CD4-positive, alpha-beta T cell treated with Interleukin-17A for 1 hour (primary cell): ENCODE measurements around the gene LUC7L3.
"Not testable (repeated sequence)": the region's sequence is repeated elsewhere in the genome, so short reads cannot be mapped to it uniquely, and the experiment has no call there.

Source experiments
- DNase-seq: peaks from one replicate; pipeline ENCODE4 v3.0.0-alpha.2; 2020

LUC7L3 gene

DNA sequence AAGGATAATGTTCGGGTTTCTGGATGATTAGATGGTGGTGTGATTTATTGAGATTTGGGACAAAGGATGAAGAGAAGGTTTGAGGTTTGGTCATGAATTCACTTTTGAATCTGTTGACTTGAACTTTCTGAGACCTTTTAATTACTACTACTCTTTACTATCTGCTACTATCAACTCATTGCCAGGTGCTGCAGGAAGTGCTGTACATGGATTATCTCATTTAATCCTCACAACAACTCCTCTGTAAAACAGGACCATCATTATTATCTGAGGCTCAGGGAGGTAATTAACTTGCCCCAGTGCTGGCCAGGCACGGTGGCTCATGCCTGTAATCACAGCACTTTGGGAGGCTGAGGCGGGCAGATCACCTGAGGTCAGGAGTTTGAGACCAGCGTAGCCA lies 8.8 kb upstream of the LUC7L3 start:
- no peak for DNase-seq

DNA sequence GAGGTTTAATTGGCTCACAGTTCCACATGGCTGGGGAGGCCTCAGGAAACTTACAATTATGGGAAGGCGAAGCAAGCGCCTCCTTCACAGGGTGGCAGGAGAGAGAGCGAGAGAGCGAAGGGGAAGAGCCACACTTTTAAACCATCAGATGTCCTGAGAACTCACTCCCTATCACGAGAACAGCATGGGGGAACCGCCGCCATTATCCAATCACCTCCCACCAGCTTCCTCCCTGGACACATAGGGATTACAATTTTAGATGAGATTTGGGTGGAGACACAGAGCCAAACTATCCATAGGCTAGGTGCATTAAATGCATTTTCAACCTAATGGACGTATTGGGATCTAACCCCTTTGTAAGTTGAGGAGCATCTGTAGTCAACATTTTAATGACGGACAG lies 6.8 kb upstream of the LUC7L3 start:
- no peak for DNase-seq

DNA sequence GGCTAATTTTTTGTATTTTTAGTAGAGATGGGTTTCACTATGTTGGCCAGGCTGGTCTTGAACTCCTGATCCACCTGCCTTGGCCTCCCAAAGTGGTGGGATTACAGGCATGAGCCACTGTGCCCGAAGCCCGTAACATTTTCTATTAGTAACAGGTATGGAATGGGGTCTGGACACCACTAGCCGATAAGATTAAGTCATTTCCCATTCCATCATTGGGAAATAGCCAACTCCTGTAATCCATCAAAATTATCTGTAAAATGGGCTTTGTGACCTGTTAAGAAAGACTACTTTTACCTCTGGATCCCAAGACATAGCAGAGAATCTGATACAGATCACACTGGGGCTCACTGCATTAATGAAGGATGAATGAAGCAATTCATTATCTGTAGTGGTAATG lies 3.9 kb upstream of the LUC7L3 start:
- no peak for DNase-seq

DNA sequence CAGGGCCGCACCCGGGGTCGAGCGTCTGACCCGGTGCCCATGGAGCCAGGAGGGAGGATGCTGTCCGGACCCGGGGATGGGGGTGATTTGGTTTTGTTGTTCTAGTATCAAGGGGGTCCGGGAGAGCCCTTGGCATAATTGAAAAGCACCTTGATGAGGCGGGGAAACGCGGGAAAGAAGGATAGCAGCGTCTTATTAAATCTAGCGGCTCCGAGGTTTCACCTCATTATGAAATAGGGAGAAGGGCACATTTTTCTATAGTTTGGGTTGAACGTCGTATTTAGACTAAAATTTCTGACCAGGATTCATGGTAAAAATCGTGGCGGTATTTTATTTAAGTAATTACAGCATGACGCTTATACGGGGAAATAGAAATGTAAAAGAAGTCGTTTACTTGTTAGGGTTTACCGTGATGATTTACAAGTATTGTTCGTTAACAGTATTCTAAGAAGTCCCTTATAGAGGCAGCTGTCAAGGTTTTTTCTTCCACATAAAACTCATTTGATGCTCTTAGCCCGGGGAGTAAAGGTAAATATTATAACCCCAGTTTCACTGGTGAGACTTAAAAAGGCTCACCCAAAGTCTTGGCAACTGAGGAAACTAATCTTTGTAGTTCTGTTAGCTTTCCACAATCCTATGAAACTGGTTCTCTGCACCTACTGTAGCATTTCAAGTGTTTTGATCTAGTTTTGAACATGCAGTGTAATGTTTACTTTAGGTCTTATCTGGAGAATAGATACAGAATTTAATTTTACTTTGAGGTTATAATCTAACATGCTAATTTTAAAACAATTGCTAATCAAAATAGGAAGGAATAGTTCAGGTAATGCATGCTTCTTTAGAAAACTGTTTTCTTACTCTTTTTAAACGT lies 756 bp downstream of the LUC7L3 start:
- DNase-seq = no peak

DNA sequence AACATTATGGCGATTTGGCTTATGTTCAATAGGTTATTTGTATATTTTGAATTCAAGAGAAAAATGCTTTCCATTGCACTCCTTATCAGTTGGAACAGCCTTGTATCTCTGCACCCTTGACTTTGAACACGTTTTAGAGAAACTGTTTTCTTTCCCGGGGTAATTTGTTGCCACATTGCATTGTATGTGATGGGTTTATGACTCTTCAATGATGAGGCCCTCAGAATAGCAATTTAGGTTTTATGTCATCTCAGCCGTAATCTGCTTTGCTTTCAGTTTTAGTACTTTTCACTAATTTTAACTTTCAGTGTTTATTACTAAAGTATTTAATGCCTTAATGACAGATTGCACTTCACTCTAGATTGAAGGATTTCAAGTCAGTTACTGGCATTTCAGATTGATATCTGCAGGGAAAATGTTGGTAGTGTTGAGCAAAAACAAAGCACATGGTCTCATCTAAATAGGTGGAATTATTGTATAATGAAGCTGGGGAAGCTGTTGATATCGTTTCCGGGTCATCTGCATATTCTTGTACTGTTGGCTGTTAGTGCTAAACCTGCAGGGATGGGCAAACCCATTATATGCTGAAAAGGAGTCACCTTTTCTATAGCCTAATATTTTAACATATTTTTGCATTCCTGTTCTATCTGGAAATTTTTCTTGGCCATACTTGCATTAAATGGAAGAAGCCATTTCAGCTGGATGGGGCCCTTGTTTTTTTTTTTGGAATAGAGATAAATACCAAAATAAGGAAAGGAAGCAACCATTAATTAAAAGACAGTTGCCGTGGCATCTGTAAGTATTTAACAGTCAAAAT lies 2.0 kb downstream of the LUC7L3 start:
- peak; percentile 53 for DNase-seq

DNA sequence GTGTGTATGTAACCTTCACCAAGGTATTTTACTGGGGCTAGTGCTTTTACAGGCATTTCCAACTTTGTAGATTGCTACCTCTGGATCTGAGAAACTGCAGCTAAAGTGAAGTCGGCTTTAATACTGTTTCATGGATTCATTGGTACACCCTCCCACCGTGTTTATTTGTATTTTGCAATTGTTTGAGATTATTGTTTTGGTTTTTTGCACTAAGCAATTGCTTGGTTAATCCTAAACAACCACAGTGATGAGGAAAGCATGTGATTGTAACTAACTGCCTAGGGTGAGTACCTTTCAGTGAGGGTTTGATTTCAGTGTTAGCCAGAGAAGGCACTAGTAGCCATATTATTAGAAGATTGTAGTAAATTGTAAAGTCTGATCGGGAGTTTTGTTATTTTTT lies 3.3 kb downstream of the LUC7L3 start:
- no peak for DNase-seq

DNA sequence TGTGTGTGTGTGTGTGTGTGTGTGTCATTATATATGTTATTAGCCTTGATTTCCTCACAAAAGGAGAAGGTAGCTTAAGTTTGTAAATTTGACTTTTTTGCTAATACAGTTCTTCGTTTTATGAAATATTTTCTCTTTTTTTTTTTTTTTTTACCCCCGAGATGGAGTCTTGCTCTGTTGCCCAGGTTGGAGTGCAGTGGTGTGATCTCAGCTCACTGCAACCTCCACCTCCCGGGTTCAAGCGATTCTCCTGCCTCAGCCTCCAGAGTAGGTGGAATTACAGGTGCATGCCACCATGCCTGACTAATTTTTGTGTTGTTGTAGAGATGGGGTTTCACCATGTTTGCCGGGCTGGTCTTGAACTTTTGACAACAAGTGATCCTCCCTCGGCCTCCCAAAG lies 5.2 kb downstream of the LUC7L3 start:
- DNase-seq = not testable (repeated sequence)

DNA sequence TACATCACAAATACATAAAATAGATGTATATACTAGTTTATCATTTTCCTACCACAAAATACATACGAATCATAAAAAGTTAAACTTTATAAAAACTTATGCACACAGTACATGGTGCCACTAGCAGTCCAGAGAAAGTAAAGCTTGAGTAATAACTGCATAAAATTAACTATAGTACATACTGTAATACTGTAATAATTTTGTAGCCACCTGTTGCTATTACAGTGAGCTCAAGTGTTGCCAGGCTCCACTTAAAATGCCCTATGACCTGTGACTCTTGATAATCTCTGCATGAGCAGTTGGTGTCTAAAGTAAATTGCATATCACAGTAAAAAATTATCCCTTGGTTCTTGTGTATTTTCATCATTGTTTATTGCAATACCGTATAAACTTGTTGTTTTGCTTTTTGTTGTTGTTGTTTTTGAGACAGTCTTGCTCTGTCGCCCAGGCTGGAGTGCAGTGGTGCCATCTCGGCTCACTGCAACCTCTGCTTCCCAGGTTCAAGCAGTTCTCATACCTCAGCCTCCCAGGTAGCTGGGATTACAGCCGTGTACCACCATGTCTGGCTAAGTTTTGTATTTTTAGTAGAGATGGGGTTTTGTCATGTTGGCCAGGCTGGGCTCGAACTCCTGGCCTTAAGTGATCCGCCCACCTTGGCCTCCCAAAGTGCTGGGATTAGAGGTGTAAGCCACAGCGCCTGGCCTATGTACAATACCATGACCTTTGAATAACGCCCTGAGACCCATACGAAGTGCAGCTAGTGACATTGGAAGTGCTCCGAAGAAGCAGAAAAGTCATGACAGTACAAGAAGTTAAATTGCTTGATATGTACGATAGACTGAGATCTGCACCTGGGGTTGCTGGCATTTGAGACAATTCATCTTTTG lies 6.6 kb downstream of the LUC7L3 start:
- DNase-seq = no peak

DNA sequence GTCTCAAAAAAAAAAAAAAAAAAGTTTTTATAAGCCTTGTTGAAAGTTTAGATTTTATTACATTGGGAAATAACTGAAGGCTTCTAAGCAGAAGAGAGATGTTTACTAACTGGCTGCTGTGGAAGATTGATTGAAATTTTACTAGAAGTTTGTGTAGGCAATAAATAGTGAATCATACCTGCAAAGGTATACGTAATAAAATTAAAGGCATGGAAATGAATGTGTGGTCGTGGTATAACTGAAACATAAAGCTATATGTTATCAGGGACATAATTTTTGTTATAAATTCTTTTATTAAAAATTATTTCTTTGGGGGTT lies 8.7 kb downstream of the LUC7L3 start:
- no peak for DNase-seq

DNA sequence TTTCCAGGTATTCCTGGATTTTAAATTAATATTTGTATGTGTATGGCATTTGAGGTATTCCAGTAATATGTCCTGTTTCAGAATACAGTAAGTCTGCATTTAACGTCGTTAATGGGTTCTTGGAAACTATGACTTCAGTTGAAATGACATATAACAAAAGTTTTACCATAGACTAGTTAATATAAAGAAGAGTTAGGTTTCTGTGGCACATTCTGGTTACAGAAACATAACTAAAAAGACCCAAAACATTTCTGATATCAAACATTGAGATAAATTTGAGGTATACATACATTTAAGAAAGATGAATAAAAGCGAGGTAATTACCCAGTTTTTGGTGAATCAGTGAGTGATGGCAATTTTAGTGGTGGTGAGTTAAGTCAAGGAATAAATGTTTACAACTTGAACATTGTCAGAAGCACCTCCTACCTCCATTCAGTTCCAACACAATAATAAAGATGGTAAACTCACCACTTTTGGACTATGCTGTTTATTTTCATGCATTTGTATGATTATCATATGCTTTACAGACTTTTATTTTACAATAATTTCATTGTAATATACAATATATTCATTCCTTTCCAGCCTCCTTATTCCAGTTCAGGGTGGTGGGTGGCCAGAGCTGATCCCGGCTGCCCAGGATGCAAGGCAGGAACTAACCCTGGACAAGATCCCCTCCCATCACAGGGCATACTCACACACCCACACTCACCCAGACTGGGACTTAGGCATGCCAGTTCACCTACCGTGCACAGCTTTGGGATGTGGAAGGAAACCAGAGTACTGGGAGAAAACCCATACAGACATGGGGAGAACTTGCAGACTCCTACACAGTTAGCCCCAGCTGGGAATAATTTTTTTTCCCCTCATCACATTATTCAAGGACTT lies 9.7 kb downstream of the LUC7L3 start:
- no peak for DNase-seq

DNA sequence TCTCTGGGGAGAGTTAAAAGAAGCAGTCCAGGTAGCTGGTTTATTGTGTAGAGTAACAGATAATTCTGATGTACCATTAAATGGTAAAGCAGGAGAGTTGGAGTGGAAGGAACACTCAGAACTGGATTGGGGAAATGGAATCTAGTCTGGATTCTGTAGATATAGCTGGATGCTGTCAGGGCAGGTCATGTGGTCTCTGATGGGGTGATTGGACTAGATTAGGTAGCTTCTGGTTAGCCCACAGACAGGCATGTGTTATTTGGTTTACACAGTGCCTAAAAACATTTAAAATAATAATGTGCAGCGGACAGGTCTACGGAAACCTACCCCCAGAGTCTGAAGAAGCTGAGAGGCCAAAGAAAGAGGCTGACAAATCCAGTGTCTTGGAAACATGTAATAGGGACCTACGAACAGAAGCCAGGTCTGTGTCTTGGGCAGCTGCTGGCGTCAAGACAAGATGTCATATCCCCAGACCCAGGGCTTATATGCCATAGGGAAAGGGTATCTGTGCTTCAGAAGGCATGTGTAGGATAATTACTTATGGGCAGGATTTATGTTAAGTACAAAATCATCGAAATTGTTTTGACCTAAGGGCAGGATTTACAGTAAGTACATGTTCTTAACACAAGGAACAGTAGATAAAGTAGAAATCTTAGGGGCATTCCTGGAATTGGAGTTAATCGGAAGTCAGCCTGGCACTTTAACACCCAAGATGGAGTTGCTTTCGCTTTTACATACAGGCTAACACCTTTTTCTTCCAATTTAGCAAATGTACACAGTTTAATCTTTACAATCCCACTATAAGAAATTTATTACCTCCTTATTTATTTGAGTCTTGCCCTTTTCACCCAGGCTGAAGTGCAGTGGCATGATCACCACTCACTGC lies 12.4 kb downstream of the LUC7L3 start:
- peak; percentile 17 for DNase-seq

DNA sequence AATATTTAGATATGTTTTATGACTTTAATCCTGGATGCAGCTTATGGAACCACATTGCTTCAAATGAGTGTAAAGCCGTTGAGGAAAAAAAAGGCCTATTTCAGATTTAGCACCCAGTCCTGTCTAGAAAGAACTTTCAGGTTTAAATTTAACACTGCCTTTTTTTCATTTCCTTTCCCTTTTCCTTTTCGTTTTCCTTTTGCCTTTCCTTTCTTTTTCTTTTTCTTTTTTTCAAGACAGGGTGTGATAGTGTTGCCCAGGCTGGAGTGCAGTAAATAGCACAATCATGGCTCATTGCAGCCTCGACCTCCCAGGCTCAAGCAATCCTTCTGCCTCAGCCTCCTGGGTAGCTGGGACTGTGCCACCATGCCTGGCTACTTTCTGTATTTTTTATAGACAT lies 15.9 kb downstream of the LUC7L3 start:
- no peak for DNase-seq

DNA sequence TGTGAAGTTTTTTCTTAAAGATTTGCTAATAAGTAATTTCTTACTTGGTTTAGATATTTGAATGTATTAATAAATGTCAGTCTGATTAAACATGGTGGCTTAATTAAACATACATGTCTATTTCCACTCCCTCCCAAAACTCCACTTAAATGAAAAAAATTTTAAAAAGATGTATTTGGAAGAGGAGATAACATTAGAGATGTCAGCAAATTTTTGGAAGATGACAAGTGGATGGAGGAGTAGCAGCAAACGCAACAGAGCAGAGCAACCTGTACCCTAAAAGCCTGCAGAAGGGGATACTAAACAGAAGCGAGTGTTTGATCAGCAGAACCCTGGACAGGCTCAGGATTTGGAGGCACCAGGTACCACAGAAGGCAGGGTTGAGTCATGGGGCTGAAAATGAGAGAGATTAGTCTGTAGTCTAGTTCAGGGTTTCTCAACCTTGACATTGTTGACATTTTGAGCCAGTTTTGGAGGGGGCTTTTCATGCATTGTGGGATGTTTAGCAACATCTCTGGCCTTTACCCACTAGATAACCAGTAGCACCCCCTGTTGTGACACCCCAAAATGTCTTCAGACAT lies 17.8 kb downstream of the LUC7L3 start:
- DNase-seq = no peak

DNA sequence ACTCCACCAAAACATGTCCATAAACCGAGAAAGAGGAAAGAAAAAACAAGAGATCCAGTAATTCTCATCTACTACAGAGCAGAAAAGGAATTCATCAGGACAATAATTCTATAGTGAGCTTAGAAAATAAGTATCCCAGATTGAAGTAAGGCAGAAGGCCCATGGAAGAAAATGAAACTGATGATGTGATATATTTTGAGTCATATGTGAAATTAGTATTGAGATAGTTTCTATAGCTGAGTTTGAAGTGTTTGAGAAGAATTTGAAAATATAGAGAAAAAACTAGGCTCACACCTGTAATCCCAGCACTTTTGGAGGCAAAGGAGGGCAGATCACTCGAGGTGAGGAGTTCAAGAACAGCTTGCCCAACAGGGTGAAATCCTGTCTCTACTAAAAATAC lies 19.7 kb downstream of the LUC7L3 start:
- no peak for DNase-seq

DNA sequence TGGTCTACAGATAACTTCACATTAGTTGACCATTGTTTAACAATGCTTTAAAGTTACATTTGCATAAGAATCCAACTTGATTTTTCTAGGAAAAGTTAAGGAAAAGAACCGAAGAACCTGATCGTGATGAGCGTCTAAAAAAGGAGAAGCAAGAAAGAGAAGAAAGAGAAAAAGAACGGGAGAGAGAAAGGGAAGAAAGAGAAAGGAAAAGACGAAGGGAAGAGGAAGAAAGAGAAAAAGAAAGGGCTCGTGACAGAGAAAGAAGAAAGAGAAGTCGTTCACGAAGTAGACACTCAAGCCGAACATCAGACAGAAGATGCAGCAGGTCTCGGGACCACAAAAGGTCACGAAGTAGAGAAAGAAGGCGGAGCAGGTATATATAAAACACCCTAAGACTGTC lies 26.2 kb downstream of the LUC7L3 start:
- no peak for DNase-seq

DNA sequence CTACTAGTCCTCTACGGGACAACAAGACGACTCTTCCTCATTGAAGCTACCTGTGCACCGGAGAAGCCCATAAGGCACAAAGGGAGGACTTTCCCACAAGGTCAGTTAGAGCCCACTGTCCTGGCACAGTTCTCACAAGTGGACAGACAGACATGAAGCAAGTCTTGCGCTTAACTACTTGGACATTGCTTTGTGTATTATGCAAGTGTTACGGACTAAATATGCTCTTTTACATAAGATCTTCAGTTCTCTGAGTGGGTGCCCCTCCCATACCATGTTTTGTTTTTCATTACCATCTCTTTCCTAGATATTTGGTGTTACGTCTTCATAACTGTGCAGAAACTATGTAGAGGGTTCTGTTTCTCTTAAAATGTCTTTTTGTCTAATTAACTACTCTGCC lies 29.8 kb downstream of the LUC7L3 start:
- DNase-seq = no peak

DNA sequence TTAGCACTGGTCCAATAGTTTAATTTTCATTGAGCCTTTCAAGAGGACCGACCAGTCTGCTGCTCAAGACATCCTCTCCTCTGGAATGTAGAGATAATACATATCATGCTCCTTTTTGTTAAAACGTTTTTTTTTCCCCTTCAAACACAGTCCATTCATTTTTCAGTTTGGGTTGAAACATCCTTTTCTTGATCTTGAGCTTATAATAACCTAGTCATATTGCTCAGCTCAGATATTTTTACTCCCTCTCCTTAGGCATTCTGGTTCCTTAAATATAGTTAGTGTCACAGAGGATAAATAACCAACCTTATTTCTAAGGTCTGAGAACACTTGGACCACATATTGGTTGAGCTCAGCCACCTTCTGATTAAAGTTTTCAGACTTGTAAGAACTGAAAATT lies 35.1 kb downstream of the LUC7L3 start:
- no peak for DNase-seq

DNA sequence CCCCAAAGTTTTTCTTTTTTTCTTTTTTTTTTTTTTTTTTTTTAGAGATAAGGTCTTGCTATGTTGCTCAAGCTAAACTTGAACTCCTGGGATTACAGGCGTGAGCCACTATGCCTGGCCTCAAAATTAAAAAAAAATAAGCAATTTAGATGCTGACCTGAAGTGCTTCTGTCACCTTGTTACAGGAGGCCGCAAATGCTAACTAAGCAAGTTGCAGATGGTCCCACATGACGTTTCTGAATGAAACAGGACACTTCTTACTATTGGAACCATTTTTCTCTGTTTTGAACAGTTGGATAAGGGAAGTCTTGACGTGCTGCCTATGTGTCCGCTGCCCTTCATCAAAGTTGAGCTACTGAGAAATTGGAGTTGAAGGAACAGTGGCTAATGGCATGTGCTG lies 39.1 kb downstream of the LUC7L3 start:
- no peak for DNase-seq

DNA sequence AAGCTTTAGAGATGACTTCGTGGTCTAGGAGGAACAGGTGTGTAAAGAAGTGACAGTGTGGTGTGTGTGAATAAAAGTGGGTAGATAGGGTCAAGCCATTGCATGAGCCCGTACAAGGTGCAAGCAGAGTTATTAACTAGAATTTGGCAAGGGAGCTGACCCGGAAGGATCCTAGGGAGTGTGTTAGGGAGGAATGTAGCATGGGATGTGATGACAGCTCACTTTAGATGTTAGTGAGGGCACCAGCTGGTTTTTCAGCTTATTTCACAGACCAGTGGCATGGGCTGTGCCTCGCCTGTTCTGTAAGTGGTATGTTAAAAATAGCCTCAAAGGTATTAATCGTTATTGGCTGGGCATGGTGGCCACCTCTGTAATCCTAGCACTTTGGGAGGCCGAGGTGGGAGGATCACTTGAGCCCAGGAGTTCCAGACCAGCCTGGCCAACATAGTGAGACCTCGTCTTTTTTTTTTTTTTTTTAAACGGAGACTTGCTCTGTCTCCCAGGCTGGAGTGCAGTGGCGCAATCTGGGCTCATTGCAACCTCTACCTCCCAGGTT lies 39.7 kb downstream of the LUC7L3 start:
- no peak for DNase-seq

DNA sequence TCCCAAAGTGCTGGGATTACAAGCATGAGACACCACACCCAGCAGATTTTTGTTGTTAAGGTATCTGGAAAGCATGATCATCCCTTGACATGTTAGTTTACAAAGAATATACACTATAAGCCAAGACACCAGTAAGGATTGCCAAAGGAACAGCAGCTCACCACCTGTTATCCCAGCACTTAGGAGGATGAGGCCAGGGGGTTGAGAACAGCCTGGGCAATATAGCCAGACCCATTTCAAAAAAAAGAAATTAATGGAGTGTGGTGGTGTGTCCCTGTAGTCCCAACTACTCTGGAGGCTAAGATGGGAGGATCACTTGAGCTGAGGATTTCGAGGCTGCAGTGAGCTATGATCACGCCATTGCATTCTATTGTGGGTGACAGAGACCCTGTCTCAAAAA lies 42.8 kb downstream of the LUC7L3 start:
- no peak for DNase-seq
